NCI-H1092 (cell line): Measurements from ENCODE around the gene TJP1.
"Not testable (repeated sequence)": the region's sequence is repeated elsewhere in the genome, so short reads cannot be mapped to it uniquely, and the experiment has no call there.

Source experiments
- DNase-seq: peaks from one replicate; lab custom pipeline; 2025; lab: John Stamatoyannopoulos, UW

The TJP1 gene

GRCh38 chr15:29753506-29753905, 68.8 kb downstream of the TJP1 start:
- DNase-seq = no peak

GRCh38 chr15:29750754-29751153, 71.5 kb downstream of the TJP1 start:
- no peak for DNase-seq

- no peak for DNase-seq
These were observed 72.7 kb downstream of the TJP1 start for GRCh38 chr15:29749365-29750086.

- no peak for DNase-seq
These were observed 74.3 kb downstream of the TJP1 start for GRCh38 chr15:29747837-29748417.

GRCh38 chr15:29743475-29743874, 78.8 kb downstream of the TJP1 start:
- no peak for DNase-seq

GRCh38 chr15:29740692-29741311, 81.5 kb downstream of the TJP1 start:
- no peak for DNase-seq

GRCh38 chr15:29736744-29737020, 85.6 kb downstream of the TJP1 start:
- DNase-seq = no peak

- no peak for DNase-seq
These were observed 86.1 kb downstream of the TJP1 start for GRCh38 chr15:29736012-29736743.

- DNase-seq = no peak
These were observed 87.2 kb downstream of the TJP1 start for GRCh38 chr15:29734917-29735572.

- no peak for DNase-seq
These were observed 90.4 kb downstream of the TJP1 start for GRCh38 chr15:29731865-29732264.

- not testable (repeated sequence) for DNase-seq
These were observed 91.8 kb downstream of the TJP1 start for GRCh38 chr15:29730471-29730870.

GRCh38 chr15:29728418-29728817, 93.8 kb downstream of the TJP1 start:
- no peak for DNase-seq

GRCh38 chr15:29727871-29728270, 94.4 kb downstream of the TJP1 start:
- DNase-seq = no peak

GRCh38 chr15:29726553-29726952, 95.7 kb downstream of the TJP1 start:
- no peak for DNase-seq

GRCh38 chr15:29724026-29724425, 98.2 kb downstream of the TJP1 start:
- no peak for DNase-seq

GRCh38 chr15:29713784-29714183, 108.5 kb downstream of the TJP1 start:
- no peak for DNase-seq

- DNase-seq = no peak
These were observed 110.0 kb downstream of the TJP1 start for GRCh38 chr15:29712149-29712885.

- DNase-seq = no peak
These were observed 110.7 kb downstream of the TJP1 start for GRCh38 chr15:29711531-29711930.

- DNase-seq = no peak
These were observed 113.7 kb downstream of the TJP1 start for GRCh38 chr15:29708519-29708918.

- DNase-seq = no peak
These were observed 117.2 kb downstream of the TJP1 start for GRCh38 chr15:29704950-29705597.

GRCh38 chr15:29701151-29701550, 121.1 kb downstream of the TJP1 start:
- DNase-seq = no peak
